ENCODE results near the gene FBXO8.

The FBXO8 gene

DNA sequence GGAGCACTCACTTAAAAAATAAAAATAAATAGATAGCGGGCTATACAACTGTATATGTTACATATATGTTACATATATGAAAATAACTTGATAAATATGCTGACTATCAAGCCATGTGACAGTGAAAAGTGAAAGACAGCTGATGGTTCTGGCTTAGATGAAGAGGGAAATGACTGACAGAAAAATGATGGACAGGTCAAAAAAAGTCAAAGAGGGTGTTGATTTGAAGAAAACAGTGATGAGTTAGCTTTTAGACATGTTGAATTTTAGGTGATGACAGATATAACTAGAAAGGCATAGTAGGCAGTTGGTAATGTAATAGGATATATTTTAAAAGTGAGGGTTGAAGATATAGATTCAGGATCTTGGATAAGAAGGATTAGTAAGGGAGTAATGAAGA lies 37.8 kb downstream of the FBXO8 start:
- no peak for DNase-seq (ENCODE audit: low read depth in 2 of 2)

DNA sequence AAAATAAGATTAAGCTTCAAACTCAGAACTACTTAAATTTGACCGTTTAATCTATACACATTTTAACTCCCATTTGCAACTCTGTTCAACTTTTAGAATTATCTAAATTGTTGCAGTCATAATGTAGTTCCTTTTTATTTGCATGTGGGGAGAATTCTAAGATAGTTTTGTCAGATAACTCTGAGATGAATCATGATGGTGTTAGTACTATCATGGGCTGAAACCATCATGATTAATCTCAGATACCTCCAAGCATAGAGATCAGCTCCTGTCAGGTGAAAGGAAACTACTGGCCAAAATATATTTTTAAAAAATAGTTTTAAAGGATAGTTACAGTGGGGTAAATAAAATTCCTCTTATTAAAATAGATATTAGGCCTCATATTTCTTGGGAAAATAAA lies 39.0 kb downstream of the FBXO8 start:
- no peak for DNase-seq (ENCODE audit: low read depth in 2 of 2)

DNA sequence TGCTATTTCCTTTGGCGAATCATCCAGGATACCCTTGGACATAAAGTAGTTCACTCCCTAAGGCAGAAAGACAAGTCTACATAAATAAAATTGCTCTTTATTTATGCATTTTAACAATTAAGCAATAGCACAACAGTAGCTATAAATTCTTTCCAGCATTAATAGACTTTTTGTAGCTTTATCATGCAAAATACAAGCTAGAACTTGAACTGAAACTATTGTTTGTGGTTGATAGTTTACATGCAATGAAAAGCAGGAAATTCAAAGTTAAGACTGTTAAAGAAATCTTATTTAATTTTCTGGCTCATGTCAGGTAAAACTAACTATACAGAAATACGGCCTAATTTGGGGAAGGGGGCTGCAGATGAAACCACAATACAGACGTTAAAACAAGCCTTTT lies 42.3 kb downstream of the FBXO8 start:
- DNase-seq (ENCODE audit: low read depth in 2 of 2) = no peak

DNA sequence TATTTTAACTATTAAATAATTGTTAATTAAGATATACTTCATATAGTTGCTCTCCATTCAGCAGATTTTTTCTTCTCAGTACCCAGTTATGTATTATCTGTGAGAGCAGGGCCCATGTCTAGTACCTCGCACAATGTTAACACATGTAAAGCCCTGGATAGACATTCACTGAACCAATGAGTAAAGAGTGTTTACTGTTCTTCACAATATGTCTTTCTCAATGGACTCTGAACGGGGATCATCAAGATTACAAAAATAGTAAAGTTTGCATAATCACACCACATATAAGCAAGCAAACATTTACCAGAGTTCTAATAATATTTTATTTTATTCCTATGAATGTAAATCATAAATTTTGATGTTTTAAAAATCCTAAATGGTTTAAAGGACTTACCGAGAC lies 47.1 kb downstream of the FBXO8 start:
- DNase-seq (ENCODE audit: low read depth in 2 of 2) = no peak

DNA sequence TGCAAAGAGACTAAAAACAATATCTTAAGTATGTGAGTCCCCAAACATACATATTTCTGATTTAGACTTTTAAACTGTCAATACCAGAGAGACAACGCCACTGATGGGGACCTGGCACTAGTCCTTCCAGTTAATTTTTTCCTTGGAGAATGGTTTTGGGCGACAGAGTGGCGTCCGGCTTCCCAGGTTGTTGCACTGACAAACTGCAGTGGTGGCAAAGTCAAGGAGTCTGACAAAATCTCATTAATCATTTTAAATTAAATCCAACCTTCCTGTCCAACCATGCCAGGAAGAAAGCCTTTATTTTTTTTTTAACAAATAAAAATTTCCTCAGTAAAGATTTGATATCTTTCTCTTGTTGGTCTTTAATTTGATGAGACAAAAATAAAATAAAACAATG lies 52.8 kb downstream of the FBXO8 start:
- no peak for DNase-seq (ENCODE audit: low read depth in 2 of 2)

DNA sequence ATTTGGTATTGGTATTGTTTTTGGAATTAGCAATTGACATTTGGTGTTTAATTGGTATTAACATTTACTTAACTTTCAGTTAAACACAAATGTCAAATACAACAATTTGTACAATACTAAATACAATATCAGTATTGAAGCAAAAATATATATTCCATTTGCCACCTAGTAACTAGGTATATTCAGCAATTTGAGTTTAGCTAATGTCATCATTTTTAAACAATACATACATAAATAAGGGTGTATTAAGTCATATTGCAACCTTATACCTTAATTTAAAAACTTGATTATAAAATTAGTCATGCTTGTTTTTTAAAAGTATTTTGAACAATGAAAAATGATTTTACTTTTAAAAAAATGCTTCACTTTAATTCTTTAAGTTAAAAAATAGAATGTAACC lies 53.3 kb downstream of the FBXO8 start:
- DNase-seq (ENCODE audit: low read depth in 2 of 2) = no peak

DNA sequence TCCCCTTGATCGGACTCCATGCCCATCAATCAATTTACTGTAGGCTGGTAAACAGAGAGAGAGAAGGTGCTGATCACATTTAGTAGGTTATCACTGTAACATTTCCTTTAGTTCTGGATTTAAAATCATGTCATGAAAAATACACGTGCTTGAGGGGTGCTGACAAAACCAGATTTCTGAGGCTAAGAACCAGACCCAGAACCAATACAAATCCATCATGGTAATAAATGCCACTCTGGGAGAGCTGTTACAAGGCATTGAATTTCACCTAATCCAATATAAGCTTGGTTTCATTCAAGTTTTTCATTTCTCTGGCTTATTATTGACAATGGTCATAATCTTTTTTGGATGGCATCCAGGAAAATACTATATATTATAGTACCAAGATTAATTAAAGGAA lies 54.5 kb downstream of the FBXO8 start:
- no peak for DNase-seq (ENCODE audit: low read depth in 2 of 2)

DNA sequence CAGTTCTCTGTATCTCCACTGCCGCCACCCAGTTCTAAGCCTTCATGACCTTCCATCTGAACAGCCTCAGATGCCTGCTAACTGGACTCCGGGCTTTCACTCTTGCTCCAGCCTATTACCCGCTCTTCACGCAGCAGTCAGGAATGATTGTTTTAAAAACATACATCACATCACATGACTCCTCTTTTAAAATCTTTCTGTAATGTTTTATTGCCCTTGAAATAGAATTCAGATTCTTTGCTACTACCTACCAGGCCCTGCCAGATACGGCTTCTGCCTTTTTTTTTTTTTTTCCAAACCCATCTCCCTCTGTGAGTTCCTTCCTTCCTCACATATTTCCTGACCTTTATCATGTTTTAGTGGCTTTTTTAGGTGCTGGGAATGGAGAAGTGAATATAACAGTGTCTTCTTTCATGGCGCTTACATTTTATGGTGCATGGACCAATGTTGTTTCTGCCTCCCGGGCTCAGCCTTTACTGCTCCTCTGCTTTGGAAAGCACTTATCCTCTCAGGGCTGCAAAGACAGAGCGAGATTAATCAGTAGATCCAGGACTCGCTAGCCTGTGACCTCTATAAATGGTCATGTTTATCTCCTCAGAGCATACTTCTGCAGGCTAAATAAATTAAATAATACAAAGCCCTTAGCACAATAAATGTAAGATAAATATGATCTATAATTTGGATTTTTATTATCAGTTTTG lies 58.0 kb downstream of the FBXO8 start:
- no peak for DNase-seq (ENCODE audit: low read depth in 2 of 2)

DNA sequence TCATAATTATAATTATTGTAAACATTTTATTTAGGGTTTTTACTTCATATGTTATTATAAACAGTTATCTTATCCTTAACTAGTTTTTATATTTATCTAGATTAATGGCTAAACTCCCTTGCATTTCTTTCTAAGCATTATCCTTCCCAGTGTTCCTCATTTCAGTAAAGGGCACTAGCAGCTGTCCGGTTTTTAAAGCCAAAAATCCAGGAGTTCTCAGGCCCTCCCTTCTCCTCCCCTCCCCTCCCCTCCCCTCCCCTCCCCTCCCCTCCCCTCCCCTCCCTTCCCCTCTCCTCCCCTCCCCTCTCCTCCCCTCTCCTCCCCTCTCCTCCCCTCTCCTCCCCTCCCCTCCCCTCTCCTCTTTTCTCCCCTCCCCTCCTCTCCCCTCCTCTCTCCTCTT lies 58.9 kb downstream of the FBXO8 start:
- no peak for DNase-seq (ENCODE audit: low read depth in 2 of 2)

DNA sequence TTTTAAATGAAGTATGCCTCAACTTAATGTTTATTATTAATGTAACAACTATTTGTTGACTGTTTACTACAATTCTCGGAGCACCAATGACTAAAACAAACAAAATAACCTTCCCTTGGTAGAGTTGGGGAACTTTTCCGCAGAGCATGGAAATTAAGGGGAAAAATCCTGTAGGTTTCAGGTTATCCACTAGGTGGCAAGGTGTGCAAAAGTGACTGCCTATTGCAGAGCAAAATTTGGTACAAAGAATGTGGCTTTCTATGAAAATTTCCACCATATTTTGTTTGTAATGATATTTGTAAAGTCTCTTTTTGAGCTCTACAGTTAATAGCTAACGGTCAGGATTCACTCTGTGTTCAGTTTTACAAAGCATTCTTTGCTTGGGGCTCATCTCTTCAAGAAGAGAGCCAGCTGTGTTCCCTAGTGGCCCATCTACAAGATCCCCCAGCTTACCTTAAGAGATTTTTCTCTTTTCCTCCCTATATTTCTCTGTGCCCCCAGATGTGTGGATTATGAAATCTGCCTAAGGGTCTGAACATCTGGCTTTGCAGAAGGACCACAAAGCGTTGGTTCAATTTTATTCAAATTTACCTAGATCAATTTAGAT lies 61.1 kb downstream of the FBXO8 start:
- DNase-seq (ENCODE audit: low read depth in 2 of 2) = no peak

DNA sequence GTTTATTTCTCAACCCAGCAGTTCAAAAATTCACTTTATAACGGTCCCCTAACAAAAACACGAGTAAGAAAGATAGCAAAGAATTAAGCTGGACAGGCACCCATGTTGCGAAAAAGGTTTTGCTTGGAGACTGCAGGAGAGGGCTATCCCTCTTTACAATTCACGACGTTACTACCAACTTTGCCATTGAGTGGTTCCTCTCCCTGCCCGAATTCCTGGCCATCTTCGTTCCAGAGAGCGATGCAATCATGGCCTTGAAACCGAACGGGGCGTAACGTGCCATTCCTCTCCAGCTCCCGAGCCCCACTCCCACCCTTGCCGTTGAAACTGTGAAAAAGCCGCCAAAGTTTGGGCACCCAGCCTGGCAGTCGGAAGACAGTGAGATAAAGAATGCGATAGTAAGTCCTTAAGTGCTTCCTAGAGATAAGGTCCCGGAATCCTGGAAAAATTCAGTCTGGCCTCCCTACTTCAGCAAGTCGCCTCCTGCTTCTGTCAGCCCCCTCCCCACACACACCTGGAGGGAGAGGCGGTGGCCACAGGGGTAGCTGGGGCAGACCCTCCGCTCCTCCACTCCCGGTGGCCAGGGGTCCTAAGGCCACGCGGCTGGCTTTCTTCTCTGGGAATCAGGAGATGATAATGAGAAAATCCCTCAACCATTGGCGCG lies 65.2 kb downstream of the FBXO8 start:
- no peak for DNase-seq (ENCODE audit: low read depth in 2 of 2)

DNA sequence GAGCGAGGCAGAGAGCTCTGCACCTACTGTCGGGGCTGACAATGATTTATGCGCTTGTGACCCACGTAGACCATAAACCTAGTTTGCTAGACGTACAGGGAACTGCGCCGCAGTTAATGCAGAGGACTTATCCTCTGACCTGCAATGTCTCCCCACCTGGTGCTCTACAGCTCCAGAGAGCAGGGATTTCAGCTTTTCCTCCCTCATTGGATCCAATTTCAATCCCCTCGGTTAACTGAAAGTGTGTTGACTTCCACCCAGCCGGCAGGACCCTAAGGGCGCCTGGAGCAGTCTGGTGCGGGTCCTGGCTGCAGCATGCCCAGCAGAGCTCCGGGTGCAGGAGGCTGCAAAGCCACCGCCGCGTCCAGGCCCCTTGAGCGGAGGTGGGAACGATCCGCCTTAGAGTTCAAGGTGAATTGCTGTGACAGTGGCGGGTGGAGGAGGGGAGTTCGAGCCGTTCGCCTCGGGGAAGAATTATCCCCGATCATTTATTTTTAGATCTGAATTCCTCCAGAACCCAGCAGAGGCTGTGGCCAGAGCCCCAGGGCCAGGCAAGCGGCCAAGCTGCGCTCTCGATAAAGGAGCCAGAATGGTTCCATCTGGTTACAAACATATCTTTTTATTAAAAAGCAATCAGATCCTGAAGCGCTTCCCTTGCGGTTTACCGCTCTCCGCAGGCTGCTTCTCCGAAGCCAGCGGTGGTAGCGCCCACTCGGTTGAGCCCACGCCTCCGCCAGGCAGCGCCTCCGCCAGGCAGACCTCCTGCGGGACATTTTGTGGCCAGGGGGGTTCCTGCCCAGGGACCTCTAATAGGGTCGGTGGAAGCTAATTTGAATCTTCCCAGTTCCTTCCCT lies 66.0 kb downstream of the FBXO8 start:
- no peak for DNase-seq (ENCODE audit: low read depth in 2 of 2)

DNA sequence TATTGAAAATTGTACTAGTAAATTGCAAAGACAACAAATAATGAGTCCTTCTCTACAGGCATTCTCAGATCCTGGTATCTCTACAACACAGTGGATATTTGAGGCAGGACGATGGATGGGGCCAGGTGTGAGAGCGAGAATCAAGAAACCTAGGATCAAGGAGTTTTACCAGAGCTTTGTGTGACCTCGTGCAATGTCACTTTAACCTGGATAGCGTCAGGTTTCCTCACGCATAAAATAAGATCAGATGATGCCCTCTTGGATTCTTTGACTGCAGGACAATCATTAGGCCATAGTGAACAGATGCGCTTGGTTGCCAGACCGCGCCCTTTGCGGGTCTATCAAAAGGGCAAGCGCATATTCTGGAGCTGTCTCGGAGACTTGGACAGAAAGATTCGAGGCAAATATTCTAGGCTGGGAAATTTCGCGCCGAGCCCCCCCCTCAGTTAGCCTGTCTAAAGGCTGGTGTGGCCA lies 66.6 kb downstream of the FBXO8 start:
- no peak for DNase-seq (ENCODE audit: low read depth in 2 of 2)

DNA sequence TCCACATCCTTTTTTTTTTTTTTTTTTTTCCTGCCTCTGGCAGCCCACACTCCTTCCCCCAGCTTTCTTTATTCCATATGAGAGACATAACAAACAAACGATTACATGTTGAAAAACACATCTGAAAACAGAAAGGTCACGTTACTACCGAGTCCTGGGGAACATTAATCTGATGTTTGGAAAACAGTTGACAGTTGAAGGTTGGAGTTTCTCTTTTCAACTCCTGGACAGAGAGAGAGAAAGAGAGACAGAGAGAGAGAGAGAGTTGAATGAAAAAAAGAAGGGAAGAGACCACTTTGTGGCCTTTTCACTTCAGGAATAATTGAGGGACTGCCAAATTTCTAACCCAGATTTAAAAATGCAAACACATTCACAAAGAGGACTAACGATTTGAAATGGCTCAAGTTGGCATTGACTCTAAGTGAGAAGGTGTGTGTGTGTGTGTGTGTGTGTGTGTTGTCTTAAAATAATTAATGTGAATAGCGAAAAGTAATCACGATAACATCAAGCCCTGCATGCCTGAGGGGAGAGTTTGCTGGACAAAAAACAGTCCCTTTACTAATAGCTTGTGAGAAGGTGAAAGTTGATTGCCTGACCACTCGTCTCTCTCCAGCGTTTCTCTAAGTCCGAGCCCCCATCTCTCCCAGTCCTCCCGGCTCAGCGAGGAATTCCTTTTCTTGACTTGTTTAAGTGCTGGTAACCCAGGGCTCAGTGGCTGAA lies 67.3 kb downstream of the FBXO8 start:
- no peak for DNase-seq (ENCODE audit: low read depth in 2 of 2)

DNA sequence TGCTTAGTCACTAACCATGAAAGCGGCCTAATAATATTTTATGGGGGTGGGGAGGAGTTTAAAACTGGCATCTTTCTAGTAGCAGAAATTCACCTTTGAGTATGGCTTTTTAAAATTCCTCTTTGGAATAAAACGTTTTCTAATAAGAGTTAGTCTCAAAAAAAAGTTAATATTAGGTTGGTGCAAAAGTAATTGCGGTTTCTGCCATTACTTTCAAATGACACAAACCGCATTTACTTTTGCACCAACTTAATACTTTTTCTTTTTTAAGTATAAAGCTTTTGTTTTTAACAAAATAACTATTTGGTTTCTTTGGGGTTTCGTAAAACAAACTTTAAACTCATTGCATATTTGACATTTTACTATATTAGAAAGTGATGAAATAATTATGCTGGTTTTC lies 68.4 kb downstream of the FBXO8 start:
- DNase-seq (ENCODE audit: low read depth in 2 of 2) = no peak

DNA sequence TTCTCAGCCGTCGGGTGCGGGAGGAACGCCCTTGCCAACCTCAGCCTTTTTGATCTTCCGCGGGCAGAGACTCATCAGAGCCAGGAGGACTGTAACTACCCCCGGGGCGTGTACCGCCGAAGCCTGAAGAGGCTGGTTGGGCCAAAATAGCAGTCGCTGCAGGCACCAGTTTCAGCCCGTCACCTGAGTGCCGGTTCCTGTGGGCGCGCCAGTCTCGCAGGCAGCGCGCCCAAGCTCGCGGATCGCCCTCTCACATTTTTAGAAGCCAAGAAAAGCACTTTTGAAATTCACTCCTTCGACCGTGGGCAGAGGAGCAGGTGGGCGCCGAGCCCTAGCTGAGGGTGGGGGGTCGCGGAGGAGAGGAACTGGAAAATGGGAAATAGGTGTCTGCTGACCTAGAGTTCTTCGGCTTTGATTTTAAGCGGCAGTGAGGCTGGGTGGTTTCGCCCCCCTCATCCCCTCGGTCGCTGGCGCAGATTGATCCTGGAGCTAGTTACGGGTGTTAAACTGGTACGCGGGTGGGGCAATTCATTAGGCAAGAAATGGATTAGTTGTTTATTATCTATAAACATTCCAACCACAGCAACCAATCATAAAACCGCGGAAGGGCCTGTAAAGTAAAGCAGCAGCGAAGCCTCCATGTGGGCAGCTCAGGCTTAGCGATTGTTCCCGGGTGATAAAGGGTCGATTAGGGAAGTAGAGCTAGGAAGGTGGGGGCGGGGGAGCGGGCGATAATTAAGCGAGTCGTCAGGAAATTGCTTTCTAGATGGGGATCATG lies 69.2 kb downstream of the FBXO8 start:
- no peak for DNase-seq (ENCODE audit: low read depth in 2 of 2)

DNA sequence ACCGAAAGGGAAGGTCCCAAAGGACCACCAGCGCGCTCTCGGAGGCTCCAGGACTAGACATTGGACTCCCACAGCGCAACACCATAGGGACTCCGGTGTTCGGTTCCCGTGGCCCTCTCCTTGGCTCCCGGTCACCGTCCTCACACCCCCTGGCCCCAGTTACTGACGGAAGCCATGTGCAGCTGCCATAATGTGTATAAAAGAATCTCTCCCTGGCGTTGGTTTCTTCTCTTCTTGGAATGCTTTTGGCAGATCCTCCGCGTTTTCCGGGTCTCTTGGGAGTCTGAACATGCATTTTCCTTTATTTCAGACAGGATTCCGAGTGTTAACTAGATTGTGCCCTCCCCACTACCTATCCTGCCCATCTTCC lies 69.8 kb downstream of the FBXO8 start:
- no peak for DNase-seq (ENCODE audit: low read depth in 2 of 2)

DNA sequence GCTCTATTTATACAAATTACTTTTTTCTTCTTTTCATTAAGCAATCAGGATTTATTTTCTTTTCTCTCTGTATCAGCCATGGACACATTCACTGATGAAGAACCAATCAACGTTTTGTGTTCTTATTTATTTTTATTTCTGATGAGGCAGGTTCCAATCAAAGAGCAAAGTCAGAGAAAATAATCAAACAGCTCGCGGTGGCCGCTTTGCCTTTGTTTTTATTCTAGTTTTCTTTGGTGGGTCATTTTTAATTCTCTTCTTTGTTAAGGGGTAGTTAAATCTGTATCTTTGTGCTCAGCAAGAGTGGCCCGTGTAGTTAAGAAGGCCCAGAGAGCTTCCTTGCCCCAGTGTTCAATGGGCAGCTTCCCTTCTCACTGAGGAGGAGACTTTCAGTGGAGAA lies 71.4 kb downstream of the FBXO8 start:
- DNase-seq (ENCODE audit: low read depth in 2 of 2) = no peak

DNA sequence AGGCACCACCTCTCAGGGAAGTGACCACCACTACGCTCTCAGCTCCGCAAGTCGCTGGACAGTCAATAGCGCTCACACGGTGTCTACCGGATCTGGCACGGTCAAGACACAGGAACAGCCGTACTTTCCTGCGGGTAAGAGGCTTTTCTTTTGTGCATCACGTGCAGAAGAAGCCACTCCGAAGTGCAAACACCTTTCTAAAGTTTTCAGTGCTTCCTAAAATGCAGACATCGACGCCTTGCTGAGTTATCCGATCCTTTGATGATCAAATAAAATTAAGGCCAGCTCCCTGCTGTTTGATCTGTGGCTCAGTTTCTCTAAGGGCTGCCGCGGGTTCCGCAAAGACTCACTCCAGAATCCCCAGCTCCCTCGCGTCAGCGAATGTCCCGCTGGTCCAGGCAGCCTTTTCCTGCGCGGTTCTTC lies 71.8 kb downstream of the FBXO8 start:
- DNase-seq (ENCODE audit: low read depth in 2 of 2) = no peak

DNA sequence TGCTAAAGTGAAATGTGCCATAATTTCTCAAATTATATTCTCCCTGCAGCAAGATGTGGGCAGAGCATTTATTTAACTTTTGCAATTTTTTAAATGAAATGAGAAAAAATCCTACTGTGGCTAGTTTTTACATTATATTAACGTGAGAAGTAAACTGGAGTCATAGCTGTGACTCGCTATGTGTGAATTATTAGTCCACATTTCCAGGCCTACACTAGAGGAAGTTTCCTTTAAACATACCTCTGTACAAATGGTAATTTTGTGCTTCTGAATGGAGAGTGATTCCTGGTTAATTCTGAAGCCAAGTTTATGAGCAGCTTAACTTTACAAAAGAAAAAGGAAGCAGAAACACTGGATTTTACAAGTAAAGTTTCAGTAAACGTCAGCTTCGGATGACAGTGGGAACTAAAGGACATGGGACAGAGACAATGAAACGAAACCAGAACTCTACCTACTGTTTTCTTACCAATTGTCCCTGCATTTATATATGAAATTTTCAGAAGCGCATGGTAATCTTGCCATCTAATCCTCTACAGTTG lies 72.4 kb downstream of the FBXO8 start:
- DNase-seq (ENCODE audit: low read depth in 2 of 2) = no peak

DNA sequence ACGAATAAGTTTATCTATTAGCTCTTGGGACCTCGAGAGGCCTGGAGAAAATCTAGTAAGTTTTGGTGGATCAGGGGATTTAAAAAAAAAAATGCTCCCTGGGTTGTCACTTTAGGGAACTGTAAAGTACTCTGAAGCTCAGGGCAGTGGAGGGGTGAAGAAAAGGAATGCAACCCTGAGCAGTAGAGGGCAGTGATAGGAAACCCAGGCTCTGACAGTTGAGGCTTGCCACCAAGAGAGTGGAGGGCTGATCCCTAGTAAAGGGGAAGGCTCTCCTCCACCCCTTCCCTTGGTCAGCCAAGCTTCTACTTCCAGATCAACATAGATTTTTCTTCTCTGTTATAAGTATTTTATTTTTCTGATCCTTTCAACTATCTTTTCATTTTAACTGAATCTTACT lies 73.1 kb downstream of the FBXO8 start:
- no peak for DNase-seq (ENCODE audit: low read depth in 2 of 2)

All from stimulated activated CD4-positive, alpha-beta T cell treated with anti-CD3 and anti-CD28 coated beads, Interleukin-12 subunit alpha, Interleukin-12 subunit beta, amount 100 ng/mL, for 24 hours (primary cell).